Measurements from ENCODE around the gene SNX14.

DNA sequence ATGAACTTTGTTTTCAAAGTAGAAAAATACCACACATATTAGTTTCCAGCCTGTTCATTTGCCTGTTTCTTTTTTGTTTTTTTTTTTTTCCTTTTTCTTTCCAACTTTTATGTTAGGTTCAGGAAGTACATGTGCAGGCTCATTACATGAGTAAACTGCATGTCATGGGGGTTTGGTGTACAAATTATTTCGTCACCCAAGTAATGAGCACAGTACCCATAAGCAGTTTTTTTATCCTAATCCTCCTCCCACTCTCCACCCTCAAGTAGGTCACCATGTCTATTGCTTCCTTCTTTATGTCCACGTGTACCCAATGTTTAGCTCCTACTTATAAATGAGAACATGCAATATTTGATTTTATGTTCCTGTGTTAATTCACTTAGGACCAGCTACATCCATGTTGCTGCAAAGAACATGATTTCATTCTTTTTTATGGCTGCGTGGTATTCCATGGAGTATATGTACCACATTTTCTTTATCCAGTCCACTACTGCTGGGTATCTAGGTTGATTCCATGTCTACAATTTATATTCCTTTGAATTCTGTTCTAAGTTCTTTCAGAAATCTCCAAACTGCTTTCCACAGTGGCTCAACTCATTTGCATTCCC lies 31.8 kb downstream of the SNX14 start:
- TF ChIP-seq, protein P1, sequence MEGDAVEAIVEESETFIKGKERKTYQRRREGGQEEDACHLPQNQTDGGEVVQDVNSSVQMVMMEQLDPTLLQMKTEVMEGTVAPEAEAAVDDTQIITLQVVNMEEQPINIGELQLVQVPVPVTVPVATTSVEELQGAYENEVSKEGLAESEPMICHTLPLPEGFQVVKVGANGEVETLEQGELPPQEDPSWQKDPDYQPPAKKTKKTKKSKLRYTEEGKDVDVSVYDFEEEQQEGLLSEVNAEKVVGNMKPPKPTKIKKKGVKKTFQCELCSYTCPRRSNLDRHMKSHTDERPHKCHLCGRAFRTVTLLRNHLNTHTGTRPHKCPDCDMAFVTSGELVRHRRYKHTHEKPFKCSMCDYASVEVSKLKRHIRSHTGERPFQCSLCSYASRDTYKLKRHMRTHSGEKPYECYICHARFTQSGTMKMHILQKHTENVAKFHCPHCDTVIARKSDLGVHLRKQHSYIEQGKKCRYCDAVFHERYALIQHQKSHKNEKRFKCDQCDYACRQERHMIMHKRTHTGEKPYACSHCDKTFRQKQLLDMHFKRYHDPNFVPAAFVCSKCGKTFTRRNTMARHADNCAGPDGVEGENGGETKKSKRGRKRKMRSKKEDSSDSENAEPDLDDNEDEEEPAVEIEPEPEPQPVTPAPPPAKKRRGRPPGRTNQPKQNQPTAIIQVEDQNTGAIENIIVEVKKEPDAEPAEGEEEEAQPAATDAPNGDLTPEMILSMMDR (conservative IDR thresholded peaks at IDR 0.05; ENCODE audit: low read depth, low read length) = no peak
- TF ChIP-seq EZH2 (IDR thresholded peaks at IDR 0.05; ENCODE audit: low read length, unreplicated experiment) (no peak), EZH2phosphoT487 (IDR thresholded peaks at IDR 0.05; ENCODE audit: borderline replicate concordance, low read length) (no peak)

Measured in PC-3 (cell line).